ENCODE measurements around the gene CCSAP. TPM values are rescaled to one million over a fixed set of nuclear protein-coding genes. Genes with fewer than 3 reads are reported as not detected.

Gene CCSAP
- total and polyA plus RNA-seq, 2 of the 13 experiments (the other 11 are each of a cell fraction or from before 2014, with no cell fraction given), result 3.7 to 9.0 TPM

DNA sequence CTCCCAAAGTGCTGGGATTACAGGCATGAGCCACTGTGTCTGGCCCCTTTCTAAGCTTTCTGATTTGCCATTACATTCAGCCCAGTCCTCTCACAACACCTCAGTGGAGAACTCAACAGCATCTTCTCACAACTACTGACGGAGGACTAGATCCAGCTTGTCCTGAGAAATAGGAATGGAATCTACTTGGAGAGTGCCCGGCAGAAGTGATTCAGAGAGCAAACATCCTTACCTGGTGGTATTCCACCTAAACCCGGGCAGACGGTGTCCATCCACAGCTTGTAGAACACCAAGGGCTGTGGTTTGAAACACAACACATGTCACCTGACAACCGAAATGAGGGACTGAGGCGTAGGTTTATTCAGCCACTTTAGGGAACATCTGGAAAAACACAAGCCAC, 28.8 kb upstream of the CCSAP start:
- Histone ChIP-seq H4K20me1 (ENCODE audit: insufficient read depth, low read length) (no peaks in the 10 kb centered on the region), H3K79me2 (ENCODE audit: insufficient read depth, low read length) (no peaks in the 10 kb centered on the region), H3K9me3 (ENCODE audit: low read length) (no peaks in the 10 kb centered on the region), H3K4me1 (ENCODE audit: insufficient read depth, low read length) (no peaks in the 10 kb centered on the region), H2AFZ (ENCODE audit: low read length) (no peak overlapping the region), H3K4me3 (replicated peaks in 1 of 3; ENCODE audit: insufficient read depth in 1 of 3, low read depth in 2 of 3, low read length in 3 of 3) (no peak overlapping the region), H3K36me3 (replicated peaks in 1 of 2; ENCODE audit: control insufficient read depth in 1 of 2, insufficient read depth in 2 of 2, low read length in 2 of 2) (no peaks in the 10 kb centered on the region), H3K4me2 (ENCODE audit: low read depth, low read length) (no peak overlapping the region), H3K27me3 (ENCODE audit: control insufficient read depth in 1 of 2, insufficient read depth in 2 of 2, low read length in 2 of 2) (peaks cover 0 to 14% of the 10 kb centered on the region in 2 experiments; a peak in 4 of 5 replicates), H3K9ac (ENCODE audit: insufficient read depth, low read depth, low read length) (no peak overlapping the region), H3K27ac (ENCODE audit: extremely low read length, insufficient read depth, low read length) (no peak overlapping the region)
- in situ Hi-C loops (cut with HindIII; ENCODE audit: extremely low pct_ligation_motif_present, low pct_unique_long_range_greater_than_20kb), result no loop called here
- BruUV-seq (replicated peaks), result no TSS peak
- FAIRE-seq (no peak), DNase-seq (ENCODE audit: low spot score) (no peak), ATAC-seq (no peak)
- CTCF ChIA-PET (ENCODE audit: low intra/inter-chr PET ratio, low total read pairs), result no interaction called here
- WGBS (ENCODE audit: low lambda C conversion rate), result 34% methylated on average over 6 of the region's 6 CpGs
- intact Hi-C loops (cut with micrococcal nuclease; ENCODE audit: unreplicated experiment), result no loop called here
- POLR2A ChIA-PET, result no interaction called here
- TF ChIP-seq KAT2B (IDR thresholded peaks at IDR 0.05; ENCODE audit: borderline replicate concordance, low read depth, low read length), result no peak
- no peak for TF ChIP-seq SMC3 (IDR thresholded peaks at IDR 0.05; ENCODE audit: low read length)
- TF ChIP-seq RFX3 (CRISPR knock-in tag; IDR thresholded peaks at IDR 0.05), result no peak
- no peak for TF ChIP-seq EP300 (IDR thresholded peaks at IDR 0.05; ENCODE audit: low read depth in 2 of 2, low read length in 2 of 2)
- no peak for TF ChIP-seq EP300 (CRISPR knock-in tag; IDR thresholded peaks at IDR 0.05; ENCODE audit: borderline replicate concordance)
- TF ChIP-seq ZNF75D (CRISPR knock-in tag; IDR thresholded peaks at IDR 0.05; ENCODE audit: borderline replicate concordance), result no peak
- TF ChIP-seq, protein P1, sequence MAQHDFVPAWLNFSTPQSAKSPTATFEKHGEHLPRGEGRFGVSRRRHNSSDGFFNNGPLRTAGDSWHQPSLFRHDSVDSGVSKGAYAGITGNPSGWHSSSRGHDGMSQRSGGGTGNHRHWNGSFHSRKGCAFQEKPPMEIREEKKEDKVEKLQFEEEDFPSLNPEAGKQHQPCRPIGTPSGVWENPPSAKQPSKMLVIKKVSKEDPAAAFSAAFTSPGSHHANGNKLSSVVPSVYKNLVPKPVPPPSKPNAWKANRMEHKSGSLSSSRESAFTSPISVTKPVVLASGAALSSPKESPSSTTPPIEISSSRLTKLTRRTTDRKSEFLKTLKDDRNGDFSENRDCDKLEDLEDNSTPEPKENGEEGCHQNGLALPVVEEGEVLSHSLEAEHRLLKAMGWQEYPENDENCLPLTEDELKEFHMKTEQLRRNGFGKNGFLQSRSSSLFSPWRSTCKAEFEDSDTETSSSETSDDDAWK (CRISPR knock-in tag; IDR thresholded peaks at IDR 0.05), result no peak
- TF ChIP-seq PHF8 (CRISPR knock-in tag; IDR thresholded peaks at IDR 0.05), result no peak
- no peak for TF ChIP-seq MTA1 (CRISPR knock-in tag; IDR thresholded peaks at IDR 0.05; ENCODE audit: borderline replicate concordance)
- TF ChIP-seq, protein P2, sequence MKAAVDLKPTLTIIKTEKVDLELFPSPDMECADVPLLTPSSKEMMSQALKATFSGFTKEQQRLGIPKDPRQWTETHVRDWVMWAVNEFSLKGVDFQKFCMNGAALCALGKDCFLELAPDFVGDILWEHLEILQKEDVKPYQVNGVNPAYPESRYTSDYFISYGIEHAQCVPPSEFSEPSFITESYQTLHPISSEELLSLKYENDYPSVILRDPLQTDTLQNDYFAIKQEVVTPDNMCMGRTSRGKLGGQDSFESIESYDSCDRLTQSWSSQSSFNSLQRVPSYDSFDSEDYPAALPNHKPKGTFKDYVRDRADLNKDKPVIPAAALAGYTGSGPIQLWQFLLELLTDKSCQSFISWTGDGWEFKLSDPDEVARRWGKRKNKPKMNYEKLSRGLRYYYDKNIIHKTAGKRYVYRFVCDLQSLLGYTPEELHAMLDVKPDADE (CRISPR knock-in tag; IDR thresholded peaks at IDR 0.05), result no peak
- no peak for TF ChIP-seq BHLHE40 (IDR thresholded peaks at IDR 0.05; ENCODE audit: low read length)
- TF ChIP-seq POLR2AphosphoS2 (IDR thresholded peaks at IDR 0.05; ENCODE audit: low read depth, low read length), result no peak
- TF ChIP-seq KLF9 (CRISPR knock-in tag; IDR thresholded peaks at IDR 0.05; ENCODE audit: low read depth), result no peak
- TF ChIP-seq ZBTB20 (CRISPR knock-in tag; IDR thresholded peaks at IDR 0.05; ENCODE audit: borderline replicate concordance, low read depth), result no peak
- no peak for TF ChIP-seq ZNF589 (CRISPR knock-in tag; conservative IDR thresholded peaks at IDR 0.05)
- TF ChIP-seq KAT7 (CRISPR knock-in tag; IDR thresholded peaks at IDR 0.05; ENCODE audit: borderline replicate concordance), result no peak
